CD4-positive, CD25-positive, alpha-beta regulatory T cell (primary cell): ENCODE measurements around the gene NT5DC4. TPM values are rescaled to one million over a fixed set of nuclear protein-coding genes. Genes with fewer than 3 reads are reported as not detected.

Experiments
- ATAC-seq, 2 donors: fragments of 150-1000 bp; cut with Tn5 transposase; one replicate each; pipeline ENCODE4 v1.10.0; 2021; ENCODE audit warnings: low read depth in 2 of 2, moderate number of reproducible peaks in 2 of 2, moderate library complexity in 1 of 2
- DNase-seq, 3 donors: peaks; one replicate each; pipeline versions ENCODE4 v3.0.0 to v3.0.0-alpha.2; 2012 to 2022; ENCODE audit warnings: mixed read lengths in 1 of 3
- H3K27ac ChIP-seq: one replicate; pipeline ENCODE4 v1.7.0; 2013; ENCODE audit warnings: mild to moderate bottlenecking, low read length; ENCODE audit not compliant: insufficient read depth, poor library complexity, severe bottlenecking
- H3K27me3 ChIP-seq: one replicate; pipeline ENCODE4 v1.7.0; 2013; ENCODE audit warnings: low read length; ENCODE audit not compliant: control insufficient read depth, insufficient read depth
- H3K36me3 ChIP-seq: one replicate; pipeline ENCODE4 v1.7.0; 2013; ENCODE audit warnings: mild to moderate bottlenecking, low read length, moderate library complexity; ENCODE audit not compliant: control insufficient read depth, insufficient read depth
- H3K4me1 ChIP-seq: 2 replicates; pipeline ENCODE4 v1.7.0; 2013; ENCODE audit warnings: mild to moderate bottlenecking, low read length; ENCODE audit not compliant: insufficient read depth, control insufficient read depth, poor library complexity, severe bottlenecking
- H3K4me3 ChIP-seq: one replicate; pipeline ENCODE4 v1.7.0; 2013; ENCODE audit warnings: low read depth, mild to moderate bottlenecking, low read length, moderate library complexity
- H3K9me3 ChIP-seq, 2 experiments: 1 replicate in 1 of 2; 2 replicates in 1 of 2; pipeline ENCODE4 v1.7.0; 2013; ENCODE audit warnings: low read length in 2 of 2, mild to moderate bottlenecking in 1 of 2, moderate library complexity in 1 of 2; ENCODE audit not compliant: control insufficient read depth in 2 of 2
- H3K27ac Mint-ChIP-seq, 3 donors: one replicate each; pipeline ENCODE4 v1.8.0; 2020 to 2022; ENCODE audit warnings: mild to moderate bottlenecking in 3 of 3, mixed read lengths in 3 of 3, moderate library complexity in 2 of 3
- H3K27me3 Mint-ChIP-seq: one replicate; pipeline ENCODE4 v1.8.0; 2022; ENCODE audit warnings: mild to moderate bottlenecking, mixed read lengths
- H3K36me3 Mint-ChIP-seq: one replicate; pipeline ENCODE4 v1.8.0; 2020; ENCODE audit warnings: mixed read lengths
- H3K4me1 Mint-ChIP-seq, 4 donors: one replicate each; pipeline ENCODE4 v1.8.0; 2020 to 2022; ENCODE audit warnings: mixed read lengths in 4 of 4, mild to moderate bottlenecking in 1 of 4
- H3K4me3 Mint-ChIP-seq, 4 donors: one replicate each; pipeline ENCODE4 v1.8.0; 2020 to 2022; ENCODE audit warnings: mild to moderate bottlenecking in 4 of 4, mixed read lengths in 4 of 4, moderate library complexity in 3 of 4
- H3K9me3 Mint-ChIP-seq, 7 donors: one replicate each; pipeline ENCODE4 v1.8.0; 2020 to 2022; ENCODE audit warnings: mixed read lengths in 7 of 7, mild to moderate bottlenecking in 3 of 7, moderate library complexity in 2 of 7
- polyA plus RNA-seq, 4 donors: library from polyadenylated mRNA; unstranded; fragments of 300-500 nt; fragmentation: Illumina TruSeq; gene quantifications; one replicate each; pipeline ENCODE4 v1.2.3, GENCODE V29; 2021
- total RNA-seq: library from RNA; stranded (reverse); gene quantifications from one replicate; pipeline ENCODE4 v1.2.3, GENCODE V29; 2022

The NT5DC4 gene
- total and polyA plus RNA-seq, 5 donors from 2014 or later: not detected

DNA sequence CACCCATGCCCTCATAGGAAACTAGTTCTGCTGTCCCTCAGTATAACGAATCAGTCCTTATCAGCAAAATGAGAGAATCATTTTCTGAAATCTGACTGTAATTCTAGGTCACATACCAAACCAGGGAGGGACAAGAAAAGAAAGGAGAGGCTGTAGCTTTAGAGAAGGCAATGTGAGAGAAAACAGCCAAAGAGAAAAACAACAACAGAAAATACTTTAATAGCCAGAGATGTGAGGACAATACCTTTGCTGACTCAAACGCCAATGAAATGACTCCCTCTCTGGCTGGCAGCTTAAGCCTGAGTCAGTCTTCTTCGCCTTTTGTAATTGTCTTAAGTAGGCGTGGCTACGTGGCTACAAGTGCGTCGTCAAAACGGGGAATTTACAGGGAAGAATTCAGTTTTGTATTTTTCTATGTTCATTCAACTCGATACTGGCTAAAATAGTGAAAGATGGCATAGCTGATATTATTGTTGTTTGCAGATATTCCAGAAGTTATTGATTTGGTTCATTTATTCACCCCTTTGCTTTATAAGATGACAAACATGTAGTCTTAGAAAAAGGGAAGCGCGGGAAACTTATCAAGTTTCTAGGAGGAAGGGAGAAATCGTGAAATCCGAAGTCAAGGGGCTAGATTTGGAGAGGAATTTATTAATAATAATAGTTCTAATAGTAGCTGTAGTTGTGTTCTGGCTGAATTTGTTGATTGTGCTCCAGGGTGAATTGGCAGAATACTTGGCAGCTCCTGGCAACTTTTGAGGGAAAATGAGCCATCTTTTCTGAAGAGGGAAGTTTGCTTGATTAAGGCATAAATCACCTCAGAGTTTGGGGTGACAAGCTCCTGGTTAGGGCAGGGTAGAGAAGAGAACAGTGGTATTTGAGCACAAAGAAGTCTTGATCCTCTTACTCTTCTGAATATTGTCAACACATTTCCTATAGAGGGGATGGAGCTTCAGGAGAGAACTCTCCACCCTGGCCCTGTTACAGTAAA is 63.7 kb downstream of the NT5DC4 start, which contains the start of gene IL1A:
Gene IL1A, minus strand, starts transcription at position 295 of the 991 bp plus-strand sequence. CDS start 723 bp downstream, outside the sequence.
- ATAC-seq: no peak
- Mint-ChIP-seq H3K27ac (no peak within 1 kb of the TSS), H3K9me3 (peaks cover 0 to 2% (median 0%) of the 10 kb centered on the region in 7 donors)

DNA sequence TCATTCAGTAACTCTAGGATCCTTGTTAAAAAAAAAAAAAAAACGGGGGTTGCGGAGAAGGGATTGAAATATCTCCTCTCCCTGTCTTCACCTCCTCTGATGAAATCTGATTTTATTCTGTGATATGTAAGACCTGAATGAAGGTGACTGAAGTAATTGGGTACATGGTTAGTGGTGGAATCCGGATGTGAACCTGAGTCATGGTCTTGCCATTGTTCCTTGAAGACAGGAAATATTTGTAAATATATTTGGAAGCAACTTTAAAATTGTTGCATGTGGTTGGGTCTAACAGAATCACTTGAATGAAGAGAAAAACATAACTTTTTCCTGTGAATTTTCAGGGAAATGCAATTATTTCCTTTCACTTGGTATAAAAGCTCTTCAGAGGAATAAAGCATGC is 66.5 kb downstream of the NT5DC4 start:
- no peaks in the 10 kb centered on the region for H3K9me3 ChIP-seq
- no peak overlapping the region for H3K27ac ChIP-seq
- H3K36me3 Mint-ChIP-seq: no peaks in the 10 kb centered on the region
- H3K4me3 Mint-ChIP-seq: no peak overlapping the region
- no peak overlapping the region for H3K4me3 ChIP-seq
- H3K9me3 Mint-ChIP-seq: peaks cover 0 to 2% (median 0%) of the 10 kb centered on the region in 7 donors
- H3K36me3 ChIP-seq: no peaks in the 10 kb centered on the region
- DNase-seq: no peak
- H3K27ac Mint-ChIP-seq: no peak overlapping the region
- H3K27me3 Mint-ChIP-seq: no peaks in the 10 kb centered on the region
- no peak for ATAC-seq
- no peaks in the 10 kb centered on the region for H3K4me1 ChIP-seq
- H3K27me3 ChIP-seq: no peaks in the 10 kb centered on the region
- peaks cover 0 to 11% (median 0%) of the 10 kb centered on the region in 4 donors for H3K4me1 Mint-ChIP-seq

More for the DNA sequence above, 63.7 kb downstream of the NT5DC4 start, which contains the start of gene IL1A:
- H3K4me1 ChIP-seq: no peaks in the 10 kb centered on the region
- H3K9me3 ChIP-seq: no peaks in the 10 kb centered on the region
- H3K36me3 Mint-ChIP-seq: no peaks in the 10 kb centered on the region
- no peak within 1 kb of the TSS for H3K27ac ChIP-seq
- no peak for DNase-seq
- H3K4me3 ChIP-seq: peak within 1 kb of the TSS; percentile 34
- H3K4me3 Mint-ChIP-seq: no peak within 1 kb of the TSS
- H3K27me3 ChIP-seq: no peaks in the 10 kb centered on the region
- no peaks in the 10 kb centered on the region for H3K27me3 Mint-ChIP-seq
- no peaks in the 10 kb centered on the region for H3K36me3 ChIP-seq
- peaks cover 0 to 11% (median 0%) of the 10 kb centered on the region in 4 donors for H3K4me1 Mint-ChIP-seq

DNA sequence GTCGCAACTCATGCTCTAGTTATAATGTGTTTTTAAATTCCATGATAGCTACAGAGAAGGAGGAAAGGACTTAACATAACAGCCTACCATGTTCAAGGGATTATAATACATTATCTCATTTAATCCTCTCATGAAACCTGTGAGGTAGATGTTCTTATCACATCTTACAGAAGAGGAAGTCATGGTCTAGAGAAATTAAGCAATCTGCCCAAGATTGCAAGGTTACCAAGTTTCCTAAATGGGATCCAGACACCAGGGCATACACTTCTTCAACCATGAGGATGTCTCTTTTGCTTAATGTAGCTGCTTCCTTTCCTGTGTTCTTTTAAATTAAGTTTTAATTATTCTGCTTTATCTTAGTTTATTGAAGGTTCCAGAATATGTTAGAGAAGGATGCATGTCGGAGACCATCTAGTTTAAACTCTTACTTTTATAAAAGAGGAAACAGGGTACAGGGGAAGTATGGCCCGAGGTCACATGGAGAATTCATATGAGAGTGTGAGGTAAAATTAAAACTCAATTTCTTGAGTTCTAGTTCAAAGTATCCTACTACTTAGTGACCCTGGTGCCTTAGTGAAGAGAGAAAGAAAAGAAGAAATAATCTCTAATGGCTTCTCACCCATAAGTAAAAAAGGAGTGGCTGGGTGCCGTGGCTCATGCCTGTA is 67.0 kb downstream of the NT5DC4 start:
- no peaks in the 10 kb centered on the region for H3K36me3 Mint-ChIP-seq
- no peak overlapping the region for H3K27ac ChIP-seq

DNA sequence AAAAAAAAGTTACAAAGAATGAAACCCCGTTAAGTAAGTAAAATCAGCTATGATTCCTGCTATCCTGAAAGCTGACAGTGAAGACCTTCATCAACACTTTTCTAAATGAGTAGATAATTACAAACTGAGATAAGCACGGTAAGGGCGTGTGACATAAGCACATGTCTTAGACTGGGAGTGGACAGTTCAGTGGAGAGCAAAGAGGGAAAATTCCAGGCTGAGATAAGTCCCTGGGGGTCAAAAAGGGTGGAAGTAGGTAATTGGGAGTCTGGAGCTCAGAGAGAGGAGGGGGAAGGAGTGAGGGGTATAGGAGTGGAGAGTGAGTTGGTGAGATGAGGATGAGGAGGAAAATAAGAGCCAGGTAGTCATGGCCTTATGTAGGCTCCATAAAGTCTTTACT is 67.8 kb downstream of the NT5DC4 start:
- H3K27me3 ChIP-seq: no peaks in the 10 kb centered on the region
- H3K27ac Mint-ChIP-seq: no peak overlapping the region
- H3K4me1 ChIP-seq: no peaks in the 10 kb centered on the region
- H3K9me3 Mint-ChIP-seq: peaks cover 0 to 2% (median 0%) of the 10 kb centered on the region in 7 donors
- H3K27ac ChIP-seq: no peak overlapping the region
- no peak overlapping the region for H3K4me3 ChIP-seq
- DNase-seq (no peak), ATAC-seq (no peak)
- H3K9me3 ChIP-seq: no peaks in the 10 kb centered on the region
- no peaks in the 10 kb centered on the region for H3K36me3 ChIP-seq
- peaks cover 0 to 7% (median 2%) of the 10 kb centered on the region in 4 donors for H3K4me1 Mint-ChIP-seq
- no peak overlapping the region for H3K4me3 Mint-ChIP-seq
- H3K27me3 Mint-ChIP-seq: no peaks in the 10 kb centered on the region
- no peaks in the 10 kb centered on the region for H3K36me3 Mint-ChIP-seq

More for the DNA sequence above, 67.0 kb downstream of the NT5DC4 start:
- H3K4me3 Mint-ChIP-seq: no peak overlapping the region
- no peak overlapping the region for H3K27ac Mint-ChIP-seq
- H3K27me3 Mint-ChIP-seq: no peaks in the 10 kb centered on the region
- no peak for DNase-seq
- Histone ChIP-seq H3K4me1 (no peaks in the 10 kb centered on the region), H3K27me3 (no peaks in the 10 kb centered on the region), H3K4me3 (no peak overlapping the region), H3K36me3 (no peaks in the 10 kb centered on the region), H3K9me3 (no peaks in the 10 kb centered on the region)
- ATAC-seq: no peak
- peaks cover 0 to 2% (median 0%) of the 10 kb centered on the region in 7 donors for H3K9me3 Mint-ChIP-seq
- peaks cover 0 to 11% (median under 1%) of the 10 kb centered on the region in 4 donors for H3K4me1 Mint-ChIP-seq

Other genes with a start within 250 kb of the NT5DC4 start
- 32.5 TPM for gene TTL, start 238.9 kb upstream of the NT5DC4 start, total RNA-seq
- gene TTL, start 238.9 kb upstream of the NT5DC4 start, polyA plus RNA-seq: 1 to 10 TPM; 2.0 to 6.3 (median 5.0) TPM
- 24.5 TPM for gene POLR1B, start 178.6 kb upstream of the NT5DC4 start, total RNA-seq
- gene POLR1B, start 178.6 kb upstream of the NT5DC4 start, polyA plus RNA-seq: 10 to 100 TPM; 14.3 to 34.4 (median 20.2) TPM
- 18.2 TPM for gene CHCHD5, start 136.4 kb upstream of the NT5DC4 start, total RNA-seq
- gene CHCHD5, start 136.4 kb upstream of the NT5DC4 start, polyA plus RNA-seq: 10 to 100 TPM; 48.0 to 76.7 (median 70.0) TPM
- gene SLC20A1, start 75.1 kb upstream of the NT5DC4 start, total RNA-seq: 130 TPM
- gene SLC20A1, start 75.1 kb upstream of the NT5DC4 start, polyA plus RNA-seq: 10 to 100 TPM; 18.1 to 30.7 (median 24.9) TPM
- gene CKAP2L, start 43.6 kb downstream of the NT5DC4 start, total RNA-seq: 3.4 TPM
- gene CKAP2L, start 43.6 kb downstream of the NT5DC4 start, polyA plus RNA-seq: 1 to 10 TPM in 1 of 4 donors, under 1 TPM in 3; 0.43 to 1.5 (median 0.76) TPM
- 0.17 TPM for gene IL1A, start 63.5 kb downstream of the NT5DC4 start, total RNA-seq
- not detected for gene IL1A, start 63.5 kb downstream of the NT5DC4 start, polyA plus RNA-seq
- gene IL1B, start 115.8 kb downstream of the NT5DC4 start, total RNA-seq: 1.3 TPM
- gene IL1B, start 115.8 kb downstream of the NT5DC4 start, polyA plus RNA-seq: not detected
- not detected for gene IL37, start 190.1 kb downstream of the NT5DC4 start, total RNA-seq
- gene IL37, start 190.1 kb downstream of the NT5DC4 start, polyA plus RNA-seq: not detected